A549 treated with Mapracorat at 1 μM for 4 hours (cell line): Measurements from ENCODE around the gene TTC23L. TPM values are rescaled to one million over a fixed set of nuclear protein-coding genes. Genes with fewer than 3 reads are reported as not detected.

Experiments used
- total RNA-seq: library from RNA; stranded (reverse); fragments of 200-300 nt; extraction: Qiagen RNA extraction; gene quantifications from 5 replicates; pipeline ENCODE4 v1.2.3, GENCODE V29; 2022

Gene TTC23L, protein sequence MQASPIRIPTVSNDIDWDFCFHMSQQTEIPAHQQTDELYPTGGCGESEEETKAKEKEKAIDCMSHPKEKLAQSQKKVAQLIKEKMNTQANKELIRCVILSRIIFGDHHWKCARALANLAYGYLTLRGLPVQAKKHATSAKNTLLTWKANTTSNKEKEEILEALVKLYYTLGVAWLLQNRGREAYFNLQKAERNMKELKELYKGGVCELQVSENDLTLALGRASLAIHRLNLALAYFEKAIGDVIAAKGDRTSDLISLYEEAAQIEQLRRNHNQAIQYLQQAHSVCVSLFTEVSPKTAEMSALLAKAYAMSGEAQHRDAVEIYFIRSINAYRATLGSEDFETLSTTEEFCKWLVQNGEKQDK
- not detected in 5 replicates for total RNA-seq

DNA sequence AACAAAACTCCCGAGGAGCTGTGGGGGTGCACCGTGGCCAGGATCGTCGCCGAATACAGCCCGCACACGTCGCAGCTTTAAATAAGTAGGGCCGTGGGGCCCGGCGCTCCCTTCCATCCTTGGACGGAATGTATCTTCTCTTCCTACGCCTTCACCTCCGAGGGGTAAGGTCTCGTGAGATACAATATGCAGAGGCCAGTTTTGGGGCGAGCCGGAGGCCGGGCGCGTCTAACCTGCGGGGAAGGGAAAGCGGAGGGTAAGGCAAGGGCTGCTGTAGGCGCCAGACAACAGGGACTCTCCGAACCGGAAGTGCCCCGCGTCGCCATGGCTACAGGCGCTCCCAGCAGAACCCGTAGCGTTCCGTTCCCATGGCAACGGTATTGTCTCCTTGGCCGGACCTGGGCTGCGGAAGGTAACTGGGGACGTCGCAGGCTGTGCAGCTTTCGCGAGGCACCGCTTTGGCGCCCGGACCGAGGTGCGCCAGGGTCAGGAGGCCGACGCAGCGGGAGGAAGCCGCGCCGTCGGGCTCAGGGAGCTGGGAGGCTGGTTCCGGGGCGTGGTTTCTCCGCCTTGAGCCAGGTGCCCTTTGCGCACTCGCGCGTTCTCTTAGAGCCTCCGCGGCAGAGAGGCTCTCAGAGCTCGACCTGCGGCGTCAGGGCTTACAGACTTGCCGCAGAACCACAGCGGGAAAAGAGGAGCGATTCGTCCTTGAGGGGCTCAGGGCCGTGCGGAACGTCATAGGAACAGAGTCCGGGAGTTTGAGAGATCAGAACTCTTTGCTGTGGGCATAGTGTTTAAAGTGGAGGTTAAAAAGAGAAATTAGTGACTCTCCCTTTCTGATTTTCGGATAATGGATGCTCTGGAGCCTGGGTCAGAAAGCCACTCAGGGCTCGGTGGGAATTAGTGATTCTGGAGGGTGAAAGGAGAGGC lies at the start of gene TTC23L:
TSS of gene TTC23L (plus strand) at position 380 of the 930 bp plus-strand sequence. CDS start 1,508 bp downstream, outside the sequence.

DNA sequence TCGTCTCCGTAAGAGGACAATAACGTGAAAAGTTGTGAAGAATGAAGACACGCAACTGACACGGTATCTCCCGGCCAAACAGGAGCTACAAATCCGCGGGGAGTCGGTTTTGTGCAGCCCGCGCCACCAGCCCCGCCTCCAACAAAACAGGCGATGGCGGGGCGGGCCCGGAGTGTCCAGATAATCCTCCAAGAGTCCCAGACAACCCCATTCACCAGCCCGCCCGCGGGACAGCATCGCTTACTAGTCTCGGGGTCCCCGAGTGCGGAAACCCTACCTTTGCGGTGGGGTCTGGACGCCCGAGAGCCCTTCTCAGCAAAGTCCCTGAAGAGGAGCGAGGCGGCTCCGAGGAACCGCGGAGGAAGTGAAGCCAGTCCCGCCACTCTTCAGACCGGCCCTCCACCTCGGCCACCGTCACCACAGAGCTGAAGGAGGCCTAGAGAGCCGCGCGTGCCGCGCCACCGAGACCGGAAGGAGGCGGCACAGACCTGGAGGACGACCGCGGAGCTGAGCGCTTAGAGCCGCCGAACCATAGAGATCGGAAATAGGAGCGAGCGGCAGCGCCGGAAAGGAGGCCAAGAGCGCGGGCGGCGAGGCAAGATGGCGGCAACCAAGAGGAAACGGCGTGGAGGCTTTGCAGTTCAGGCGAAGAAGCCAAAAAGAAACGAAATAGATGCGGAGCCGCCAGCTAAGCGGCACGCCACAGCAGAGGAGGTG lies 76.3 kb downstream of the TTC23L start, which contains the start of the genes BRIX1 and RAD1:
TSS of gene BRIX1 (plus strand) at position 573 of the 717 bp plus-strand sequence. CDS start at position 601, 28 bp downstream.
TSS of gene RAD1 (minus strand) at position 366 of the 717 bp plus-strand sequence. CDS start 612 bp downstream, outside the sequence.

DNA sequence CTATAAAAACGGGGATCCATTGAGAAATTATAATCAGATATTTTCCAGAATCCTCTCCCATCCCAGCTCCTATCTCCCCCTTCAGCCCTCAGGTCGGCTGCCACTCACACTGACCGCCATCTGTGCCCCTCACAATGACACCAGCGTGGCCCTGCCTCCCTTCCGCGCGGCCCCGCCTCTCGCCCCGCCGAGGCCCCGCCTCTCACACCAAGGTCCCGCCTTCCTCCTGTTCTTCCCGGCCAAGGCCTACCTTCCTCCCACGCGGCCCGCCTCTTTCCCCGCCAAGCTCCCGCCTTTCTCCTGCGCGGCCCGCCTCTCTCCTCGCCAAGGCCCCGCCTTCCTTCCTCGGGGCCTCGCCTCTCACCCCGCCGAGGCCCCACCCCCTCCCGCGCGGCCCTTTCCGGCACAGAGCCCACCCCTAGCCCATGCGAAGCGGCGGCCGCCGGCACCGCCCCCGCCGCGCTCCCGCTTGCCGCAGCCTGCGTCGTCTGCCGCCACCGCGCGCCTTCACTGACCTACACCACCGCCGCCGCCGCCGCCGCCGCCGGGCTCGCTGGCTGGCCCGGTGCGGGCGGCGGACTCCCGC lies 90.3 kb downstream of the TTC23L start, which contains the start of gene DNAJC21:
TSS of gene DNAJC21 (plus strand) at position 426 of the 586 bp plus-strand sequence. CDS start 261 bp downstream, outside the sequence.

Other genes starting within 250 kb of the TTC23L start
- gene RAI14, start 182.8 kb upstream of the TTC23L start, total RNA-seq = 50.9 to 69.6 TPM (median 68.0 TPM) in 5 replicates
- 28.1 to 36.3 TPM (median 33.6 TPM) in 5 replicates for gene RAD1, start 76.3 kb downstream of the TTC23L start, total RNA-seq
- 47.2 to 54.1 TPM (median 53.6 TPM) in 5 replicates for gene BRIX1, start 76.5 kb downstream of the TTC23L start, total RNA-seq
- gene DNAJC21, start 90.4 kb downstream of the TTC23L start, total RNA-seq = 23.5 to 25.9 TPM (median 25.2 TPM) in 5 replicates
- gene AGXT2, start 208.8 kb downstream of the TTC23L start, total RNA-seq = not detected in 5 replicates